ENCODE data around the gene IFNGR1.
"Not testable (repeated sequence)": the region's sequence is repeated elsewhere in the genome, so short reads cannot be mapped to it uniquely, and the experiment has no call there.

DNA sequence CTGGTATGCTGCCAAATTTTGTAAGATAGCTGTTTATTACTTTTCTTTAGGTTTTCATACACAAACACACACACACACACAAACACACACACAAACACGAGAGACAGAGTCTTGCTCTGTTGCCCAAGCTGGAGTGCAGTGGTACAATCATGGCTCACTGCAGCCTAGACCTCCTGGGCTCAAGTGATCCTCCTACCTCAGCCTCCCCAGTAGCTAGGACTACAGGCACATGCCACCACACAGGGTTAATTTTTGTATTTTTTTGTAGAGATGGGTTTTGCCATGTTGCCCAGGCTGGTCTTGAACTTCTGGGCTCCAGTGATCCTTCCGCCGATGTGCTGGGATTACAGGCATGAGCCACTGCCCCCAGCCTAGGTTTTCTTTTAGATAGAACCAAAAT lies 3.6 kb downstream of the IFNGR1 start:
- TF ChIP-seq, protein P1, sequence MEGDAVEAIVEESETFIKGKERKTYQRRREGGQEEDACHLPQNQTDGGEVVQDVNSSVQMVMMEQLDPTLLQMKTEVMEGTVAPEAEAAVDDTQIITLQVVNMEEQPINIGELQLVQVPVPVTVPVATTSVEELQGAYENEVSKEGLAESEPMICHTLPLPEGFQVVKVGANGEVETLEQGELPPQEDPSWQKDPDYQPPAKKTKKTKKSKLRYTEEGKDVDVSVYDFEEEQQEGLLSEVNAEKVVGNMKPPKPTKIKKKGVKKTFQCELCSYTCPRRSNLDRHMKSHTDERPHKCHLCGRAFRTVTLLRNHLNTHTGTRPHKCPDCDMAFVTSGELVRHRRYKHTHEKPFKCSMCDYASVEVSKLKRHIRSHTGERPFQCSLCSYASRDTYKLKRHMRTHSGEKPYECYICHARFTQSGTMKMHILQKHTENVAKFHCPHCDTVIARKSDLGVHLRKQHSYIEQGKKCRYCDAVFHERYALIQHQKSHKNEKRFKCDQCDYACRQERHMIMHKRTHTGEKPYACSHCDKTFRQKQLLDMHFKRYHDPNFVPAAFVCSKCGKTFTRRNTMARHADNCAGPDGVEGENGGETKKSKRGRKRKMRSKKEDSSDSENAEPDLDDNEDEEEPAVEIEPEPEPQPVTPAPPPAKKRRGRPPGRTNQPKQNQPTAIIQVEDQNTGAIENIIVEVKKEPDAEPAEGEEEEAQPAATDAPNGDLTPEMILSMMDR (IDR thresholded peaks at IDR 0.05; ENCODE audit: borderline replicate concordance, extremely low read depth, low read length, poor library complexity, severe bottlenecking): not testable (repeated sequence)
- not testable (repeated sequence) for TF ChIP-seq EZH2 (IDR thresholded peaks at IDR 0.05; ENCODE audit: borderline replicate concordance, low read depth, low read length, severe bottlenecking)

All from DND-41 (cell line).